H9 (cell line): ENCODE measurements around the gene XYLB. TPM values are rescaled to one million over a fixed set of nuclear protein-coding genes. Genes with fewer than 3 reads are reported as not detected.
A peak's percentile ranks its signal among the peaks of the same experiment; 100 is the strongest.

Experiments used
- DNase-seq: peaks from one replicate; pipeline ENCODE4 v3.0.0-alpha.2; 2017
- H2AFZ ChIP-seq: one replicate; pipeline ENCODE4 v1.6.1; 2013; ENCODE audit warnings: mild to moderate bottlenecking, low read length, control low read depth, moderate library complexity
- H2AK5ac ChIP-seq: 2 replicates; pipeline ENCODE4 v1.6.1; 2013; ENCODE audit warnings: low read length, control low read depth, mixed read lengths; ENCODE audit not compliant: insufficient read length
- H2BK120ac ChIP-seq: one replicate; pipeline ENCODE4 v1.6.1; 2013; ENCODE audit warnings: low read depth, mild to moderate bottlenecking, low read length, control low read depth, inconsistent platforms; ENCODE audit not compliant: poor library complexity, severe bottlenecking
- H2BK12ac ChIP-seq: 2 replicates; pipeline ENCODE4 v1.6.1; 2013; ENCODE audit warnings: low read length, control low read depth, mixed read lengths, low read depth; ENCODE audit not compliant: insufficient read length
- H2BK15ac ChIP-seq: 2 replicates; pipeline ENCODE4 v1.6.1; 2013; ENCODE audit warnings: low read depth, low read length, control low read depth
- H2BK20ac ChIP-seq: one replicate; pipeline ENCODE4 v1.6.1; 2013; ENCODE audit warnings: low read depth, mild to moderate bottlenecking, low read length, control low read depth, inconsistent platforms; ENCODE audit not compliant: poor library complexity, severe bottlenecking
- H2BK5ac ChIP-seq: 2 replicates; pipeline ENCODE4 v1.6.1; 2013; ENCODE audit warnings: low read length, control low read depth, mixed read lengths; ENCODE audit not compliant: insufficient read length
- H3K14ac ChIP-seq: 2 replicates; pipeline ENCODE4 v1.6.1; 2013; ENCODE audit warnings: low read length, control low read depth; ENCODE audit not compliant: insufficient read depth
- H3K18ac ChIP-seq: 2 replicates; pipeline ENCODE4 v1.6.1; 2013; ENCODE audit warnings: low read depth, mild to moderate bottlenecking, mixed read lengths, low read length, control low read depth; ENCODE audit not compliant: insufficient read length
- H3K23ac ChIP-seq: 2 replicates; pipeline ENCODE4 v1.6.1; 2013; ENCODE audit warnings: low read length, control low read depth, mixed read lengths, low read depth; ENCODE audit not compliant: insufficient read length
- H3K23me2 ChIP-seq: 2 replicates; pipeline ENCODE4 v1.6.1; 2013; ENCODE audit warnings: low read depth, mild to moderate bottlenecking, mixed read lengths, low read length, control low read depth; ENCODE audit not compliant: insufficient read length, poor library complexity, severe bottlenecking
- H3K27ac ChIP-seq: 2 replicates; pipeline ENCODE4 v1.5.1; 2013; ENCODE audit warnings: low read length, control low read depth, mixed read lengths, low read depth; ENCODE audit not compliant: insufficient read length
- H3K27me3 ChIP-seq: 2 replicates; pipeline ENCODE4 v1.6.1; 2013; ENCODE audit warnings: low read length, control low read depth, inconsistent platforms; ENCODE audit not compliant: insufficient read depth
- H3K4ac ChIP-seq: 2 replicates; pipeline ENCODE4 v1.6.1; 2013; ENCODE audit warnings: low read depth, mild to moderate bottlenecking, control low read depth, inconsistent platforms, low read length, moderate library complexity
- H3K4me1 ChIP-seq: 2 replicates; pipeline ENCODE4 v1.6.1; 2013; ENCODE audit warnings: low read length, control low read depth, inconsistent platforms; ENCODE audit not compliant: insufficient read depth
- H3K4me2 ChIP-seq: 2 replicates; pipeline ENCODE4 v1.6.1; 2013; ENCODE audit warnings: low read length, control low read depth, mixed read lengths; ENCODE audit not compliant: insufficient read length, insufficient read depth
- H3K56ac ChIP-seq: 2 replicates; pipeline ENCODE4 v1.6.1; 2013; ENCODE audit warnings: low read depth, mild to moderate bottlenecking, mixed read lengths, low read length, control low read depth; ENCODE audit not compliant: insufficient read length
- H3K79me1 ChIP-seq: 2 replicates; pipeline ENCODE4 v1.6.1; 2013; ENCODE audit warnings: low read depth, mild to moderate bottlenecking, moderate library complexity, low read length, control low read depth, inconsistent platforms; ENCODE audit not compliant: insufficient read depth, poor library complexity, severe bottlenecking
- H3K79me2 ChIP-seq: 2 replicates; pipeline ENCODE4 v1.6.1; 2013; ENCODE audit warnings: low read length, control low read depth, inconsistent platforms; ENCODE audit not compliant: insufficient read depth
- H3K9ac ChIP-seq: 2 replicates; pipeline ENCODE4 v1.6.1; 2013; ENCODE audit warnings: low read length, control low read depth, mixed read lengths; ENCODE audit not compliant: insufficient read length; ENCODE audit errors: extremely low read depth
- H3K9me3 ChIP-seq: one replicate; pipeline ENCODE4 v1.6.1; 2013; ENCODE audit warnings: low read depth, low read length, inconsistent platforms; ENCODE audit not compliant: control insufficient read depth
- H3T11ph ChIP-seq: one replicate; pipeline ENCODE4 v1.6.1; 2013; ENCODE audit warnings: mild to moderate bottlenecking, low read length, control low read depth, inconsistent platforms
- H4K20me1 ChIP-seq: one replicate; pipeline ENCODE4 v1.6.1; 2013; ENCODE audit not compliant: control insufficient read depth, insufficient read length, insufficient read depth
- H4K5ac ChIP-seq: 2 replicates; pipeline ENCODE4 v1.6.1; 2013; ENCODE audit warnings: low read depth, mild to moderate bottlenecking, mixed read lengths, low read length, control low read depth; ENCODE audit not compliant: insufficient read length
- H4K8ac ChIP-seq: replicated peaks from 2 replicates; pipeline ENCODE4 v1.6.1; 2013; ENCODE audit warnings: low read length, control low read depth, mixed read lengths, low read depth; ENCODE audit not compliant: insufficient read length
- H4K91ac ChIP-seq: 2 replicates; pipeline ENCODE4 v1.6.1; 2013; ENCODE audit warnings: low read depth, mild to moderate bottlenecking, moderate library complexity, mixed read lengths, low read length, control low read depth; ENCODE audit not compliant: insufficient read length
- H3K27ac Mint-ChIP-seq, 3 experiments: 2 replicates in 2 of 3; 3 replicates in 1 of 3; pipeline ENCODE4 v1.8.0; 2020 to 2021; ENCODE audit warnings: mixed read lengths in 3 of 3, mild to moderate bottlenecking in 1 of 3, moderate library complexity in 1 of 3
- H3K27me3 Mint-ChIP-seq: 2 replicates; pipeline ENCODE4 v1.8.0; 2021; ENCODE audit warnings: low read depth, mild to moderate bottlenecking, moderate library complexity, mixed read lengths
- H3K36me3 Mint-ChIP-seq, 3 experiments: 2 replicates in 2 of 3; 3 replicates in 1 of 3; pipeline ENCODE4 v1.8.0; 2020 to 2021; ENCODE audit warnings: low read depth in 3 of 3, mixed read lengths in 3 of 3; ENCODE audit not compliant: insufficient read depth in 1 of 3
- H3K4me1 Mint-ChIP-seq, 2 experiments: 2 replicates each; pipeline ENCODE4 v1.8.0; 2020; ENCODE audit warnings: mixed read lengths in 2 of 2
- H3K4me3 Mint-ChIP-seq, 2 experiments: 2 replicates in 1 of 2; 3 replicates in 1 of 2; pipeline ENCODE4 v1.8.0; 2020 to 2021; ENCODE audit warnings: mild to moderate bottlenecking in 2 of 2, mixed read lengths in 2 of 2, moderate library complexity in 1 of 2
- H3K9me3 Mint-ChIP-seq, 2 experiments: 2 replicates in 1 of 2; 3 replicates in 1 of 2; pipeline ENCODE4 v1.8.0; 2020; ENCODE audit warnings: mild to moderate bottlenecking in 2 of 2, mixed read lengths in 2 of 2, moderate library complexity in 1 of 2
- WGBS: extraction: QIAGEN DNeasy Blood & Tissue Kit; methylation state at CpG from one replicate; pipeline ENCODE4 v1.1.7; 2013; ENCODE audit warnings: missing lambda C conversion rate, low lambda C conversion rate, mixed read lengths; ENCODE audit not compliant: insufficient read length; ENCODE audit errors: extremely low coverage; 5-methylcytosine and 5-hydroxymethylcytosine counted together
- total RNA-seq: library from RNA; stranded (reverse); gene quantifications from 2 replicates; pipeline ENCODE4 v1.2.1, GENCODE V29; 2021
- TF ChIP-seq, protein P1 (sequence below): fragments of 200-600 bp; sonication (generic); conservative IDR thresholded peaks from 3 replicates; pipeline ENCODE4 v1.8.0; 2021; ENCODE audit warnings: antibody characterized with exemption, mild to moderate bottlenecking

XYLB gene
- total RNA-seq, 1 experiment from 2014 or later = 2.6 TPM

DNA sequence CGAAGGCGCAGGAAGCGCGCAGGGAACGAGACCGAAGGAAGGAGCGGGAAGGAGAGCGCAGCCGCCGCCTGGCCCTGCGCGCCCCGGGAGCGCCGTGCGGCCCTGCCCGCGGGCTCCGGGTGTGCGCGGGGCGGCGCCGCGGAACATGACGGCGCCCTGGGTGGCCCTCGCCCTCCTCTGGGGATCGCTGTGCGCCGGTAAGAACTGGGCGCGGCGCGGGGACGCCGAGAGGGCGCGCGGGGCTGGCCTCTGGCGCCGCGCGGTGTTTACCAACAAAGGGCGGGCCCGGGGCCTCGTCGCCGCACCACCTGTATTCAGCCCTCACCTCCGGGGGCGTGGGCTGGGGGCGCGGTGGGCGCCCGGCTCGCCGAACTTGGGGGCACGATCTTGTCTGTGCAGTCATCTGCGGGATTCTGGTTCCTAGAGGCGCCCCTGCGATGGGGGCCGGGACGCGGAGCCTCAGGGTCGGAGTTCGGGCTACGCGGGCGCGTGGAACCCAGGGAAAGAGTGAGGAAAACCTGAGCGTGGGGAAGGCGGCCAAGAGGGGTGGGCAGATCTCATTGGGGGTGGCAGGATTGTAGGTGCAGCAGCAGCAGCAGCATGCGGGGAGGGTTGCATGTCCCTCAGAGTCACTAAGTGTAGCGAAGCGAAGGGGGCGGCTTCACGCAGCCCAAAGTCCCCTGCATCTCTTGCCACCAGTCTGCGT lies 107.7 kb downstream of the XYLB start:
- Histone ChIP-seq H3K23ac (no peak overlapping the region), H2AFZ (no peak overlapping the region), H3K18ac (peak overlapping the region; percentile 68), H3K27ac (no peak overlapping the region), H4K20me1 (peaks cover 2% of the 10 kb centered on the region), H3K79me2 (peaks cover 33% of the 10 kb centered on the region; the same call in 1 of the 2 replicates), H4K8ac (no peak overlapping the region), H3K14ac (peak overlapping the region; percentile 82), H3K23me2 (peaks cover 11% of the 10 kb centered on the region), H3K9me3 (no peaks in the 10 kb centered on the region), H2BK12ac (no peak overlapping the region), H3T11ph (no peak overlapping the region), H4K91ac (peak overlapping the region; percentile 73), H2BK20ac (no peak overlapping the region), H2BK120ac (no peak overlapping the region), H2BK5ac (no peak overlapping the region), H4K5ac (peak overlapping the region; percentile 47), H2BK15ac (no peak overlapping the region), H3K27me3 (no peaks in the 10 kb centered on the region), H3K4me2 (peak overlapping the region; percentile 84), H3K4ac (peak overlapping the region; percentile 5), H3K4me1 (peaks cover 12% of the 10 kb centered on the region), H2AK5ac (no peak overlapping the region), H3K79me1 (peaks cover 3% of the 10 kb centered on the region), H3K9ac (peak overlapping the region; percentile 85), H3K56ac (no peak overlapping the region)
- H3K27ac Mint-ChIP-seq = peak overlapping the region; percentile 98 to 100 (median 99)
- peaks cover 9% of the 10 kb centered on the region for H3K27me3 Mint-ChIP-seq
- H3K4me1 Mint-ChIP-seq = peaks cover 37 to 44% of the 10 kb centered on the region in 2 experiments
- H3K36me3 Mint-ChIP-seq = peaks cover 4 to 7% (median 6%) of the 10 kb centered on the region in 3 experiments; a peak in 6 of 7 replicates
- WGBS = no CpG with 5 or more reads among the region's 78 CpGs
- no peak for DNase-seq
- TF ChIP-seq, protein P1, sequence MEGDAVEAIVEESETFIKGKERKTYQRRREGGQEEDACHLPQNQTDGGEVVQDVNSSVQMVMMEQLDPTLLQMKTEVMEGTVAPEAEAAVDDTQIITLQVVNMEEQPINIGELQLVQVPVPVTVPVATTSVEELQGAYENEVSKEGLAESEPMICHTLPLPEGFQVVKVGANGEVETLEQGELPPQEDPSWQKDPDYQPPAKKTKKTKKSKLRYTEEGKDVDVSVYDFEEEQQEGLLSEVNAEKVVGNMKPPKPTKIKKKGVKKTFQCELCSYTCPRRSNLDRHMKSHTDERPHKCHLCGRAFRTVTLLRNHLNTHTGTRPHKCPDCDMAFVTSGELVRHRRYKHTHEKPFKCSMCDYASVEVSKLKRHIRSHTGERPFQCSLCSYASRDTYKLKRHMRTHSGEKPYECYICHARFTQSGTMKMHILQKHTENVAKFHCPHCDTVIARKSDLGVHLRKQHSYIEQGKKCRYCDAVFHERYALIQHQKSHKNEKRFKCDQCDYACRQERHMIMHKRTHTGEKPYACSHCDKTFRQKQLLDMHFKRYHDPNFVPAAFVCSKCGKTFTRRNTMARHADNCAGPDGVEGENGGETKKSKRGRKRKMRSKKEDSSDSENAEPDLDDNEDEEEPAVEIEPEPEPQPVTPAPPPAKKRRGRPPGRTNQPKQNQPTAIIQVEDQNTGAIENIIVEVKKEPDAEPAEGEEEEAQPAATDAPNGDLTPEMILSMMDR = no peak
- peaks cover 5% of the 10 kb centered on the region in 2 experiments; a peak in 4 of 5 replicates for H3K9me3 Mint-ChIP-seq
- H3K4me3 Mint-ChIP-seq = peak overlapping the region; percentile 97 to 100
